WTC11 (cell line): ENCODE results near the gene FUBP3. TPM values are rescaled to one million over a fixed set of nuclear protein-coding genes. Genes with fewer than 3 reads are reported as not detected.

Source experiments
- ATAC-seq: fragments of 200-7000 bp; cut with Tn5 transposase; 2 replicates; pipeline ENCODE4 v1.10.0; 2021; ENCODE audit warnings: mild to moderate bottlenecking, moderate library complexity
- CTCF ChIA-PET: fragments of 300-600 bp; sonication (Branson Sonifier 250); formaldehyde crosslinking; loops from one replicate; lab custom pipeline; 2021; ENCODE audit warnings: antibody characterized with exemption; lab: Charles Lee
- POLR2A ChIA-PET: fragments of 350-600 bp; sonication (Branson Sonifier 250); formaldehyde crosslinking; loops from one replicate; lab custom pipeline; 2021; ENCODE audit warnings: antibody characterized with exemption; lab: Charles Lee
- DNase-seq: peaks from one replicate; pipeline ENCODE4 v3.0.0; 2021; ENCODE audit warnings: low spot score
- H3K27ac Mint-ChIP-seq: 2 replicates; pipeline ENCODE4 v1.8.0; 2021; ENCODE audit warnings: mixed read lengths
- H3K27me3 Mint-ChIP-seq: 2 replicates; pipeline ENCODE4 v1.8.0; 2021; ENCODE audit warnings: low read depth, mild to moderate bottlenecking, moderate library complexity, mixed read lengths
- H3K36me3 Mint-ChIP-seq: 2 replicates; pipeline ENCODE4 v1.8.0; 2021; ENCODE audit warnings: mixed read lengths
- H3K4me1 Mint-ChIP-seq: 2 replicates; pipeline ENCODE4 v1.8.0; 2022; ENCODE audit warnings: mixed read lengths
- H3K4me3 Mint-ChIP-seq: 2 replicates; pipeline ENCODE4 v1.8.0; 2021; ENCODE audit warnings: mild to moderate bottlenecking, moderate library complexity, mixed read lengths
- H3K9me3 Mint-ChIP-seq: 2 replicates; pipeline ENCODE4 v1.8.0; 2021; ENCODE audit warnings: mixed read lengths
- AFF4 ChIP-seq: sonication (generic); formaldehyde crosslinking; IDR thresholded peaks from 2 replicates; pipeline ENCODE4 v1.8.1; 2023; ENCODE audit warnings: mild to moderate bottlenecking, missing genetic modification reagents, borderline replicate concordance
- CTCF ChIP-seq: fragments of 200-600 bp; IDR thresholded peaks from 2 replicates; pipeline ENCODE4 v1.8.0; 2022; ENCODE audit warnings: antibody characterized with exemption
- E2F4 ChIP-seq: sonication (generic); formaldehyde crosslinking; IDR thresholded peaks from 2 replicates; pipeline ENCODE4 v1.8.1; 2022; ENCODE audit warnings: low read depth, mild to moderate bottlenecking, moderate library complexity, missing genetic modification reagents, borderline replicate concordance
- IRF1 ChIP-seq: sonication (generic); formaldehyde crosslinking; IDR thresholded peaks from 2 replicates; pipeline ENCODE4 v1.8.0; 2023; ENCODE audit warnings: missing genetic modification reagents
- KAT7 ChIP-seq: sonication (generic); formaldehyde crosslinking; IDR thresholded peaks from 2 replicates; pipeline ENCODE4 v1.8.1; 2023; ENCODE audit warnings: missing genetic modification reagents, mild to moderate bottlenecking, borderline replicate concordance
- MYBL2 ChIP-seq: sonication (generic); formaldehyde crosslinking; IDR thresholded peaks from 2 replicates; pipeline ENCODE4 v1.8.1; 2023; ENCODE audit warnings: mild to moderate bottlenecking, moderate library complexity, missing genetic modification reagents
- NR1H2 ChIP-seq: sonication (generic); formaldehyde crosslinking; IDR thresholded peaks from 2 replicates; pipeline ENCODE4 v1.9.0; 2021; ENCODE audit warnings: mild to moderate bottlenecking, moderate library complexity, missing genetic modification reagents
- NR2C2 ChIP-seq: sonication (generic); formaldehyde crosslinking; IDR thresholded peaks from 2 replicates; pipeline ENCODE4 v1.8.0; 2022; ENCODE audit warnings: mild to moderate bottlenecking, missing genetic modification reagents
- NR3C1 ChIP-seq: sonication (generic); formaldehyde crosslinking; conservative IDR thresholded peaks from 2 replicates; pipeline ENCODE4 v1.8.1; 2023; ENCODE audit warnings: low read depth, mild to moderate bottlenecking, missing genetic modification reagents
- SMAD3 ChIP-seq: sonication (generic); formaldehyde crosslinking; IDR thresholded peaks from 2 replicates; pipeline ENCODE4 v1.8.0; 2022; ENCODE audit warnings: missing genetic modification reagents, mild to moderate bottlenecking, borderline replicate concordance
- STAT6 ChIP-seq: sonication (generic); formaldehyde crosslinking; conservative IDR thresholded peaks from 2 replicates; pipeline ENCODE4 v1.8.1; 2023; ENCODE audit warnings: mild to moderate bottlenecking, low read depth, missing genetic modification reagents, moderate library complexity
- TP53 ChIP-seq: sonication (generic); formaldehyde crosslinking; IDR thresholded peaks from 2 replicates; pipeline ENCODE4 v1.8.1; 2023; ENCODE audit warnings: mild to moderate bottlenecking, missing genetic modification reagents
- ZBTB43 ChIP-seq: sonication (generic); formaldehyde crosslinking; IDR thresholded peaks from 2 replicates; pipeline ENCODE4 v1.8.1; 2023; ENCODE audit warnings: mild to moderate bottlenecking, missing genetic modification reagents
- ZNF219 ChIP-seq: sonication (generic); formaldehyde crosslinking; IDR thresholded peaks from 2 replicates; pipeline ENCODE4 v1.8.0; 2023; ENCODE audit warnings: missing genetic modification reagents, mild to moderate bottlenecking, borderline replicate concordance
- ZNF281 ChIP-seq: sonication (generic); formaldehyde crosslinking; IDR thresholded peaks from 2 replicates; pipeline ENCODE4 v1.8.0; 2023; ENCODE audit warnings: mild to moderate bottlenecking, missing genetic modification reagents
- ZNF416 ChIP-seq: fragments of 250-450 bp; sonication (Bioruptor Pico); IDR thresholded peaks from 2 replicates; pipeline ENCODE4 v1.9.0; 2021; ENCODE audit warnings: mild to moderate bottlenecking, inconsistent platforms
- ZNF425 ChIP-seq: fragments of 250-450 bp; sonication (Bioruptor Pico); conservative IDR thresholded peaks from 2 replicates; pipeline ENCODE4 v1.9.0; 2021; ENCODE audit warnings: mild to moderate bottlenecking
- total RNA-seq: library from RNA; stranded (reverse); gene quantifications from 3 replicates; pipeline ENCODE4 v1.2.3, GENCODE V29; 2021

Gene FUBP3
- total RNA-seq, 1 experiment from 2014 or later: 83.0 TPM

GRCh38 chr9:130608554-130609134, 29.3 kb downstream of the FUBP3 start:
- POLR2A ChIA-PET: no interaction called here
- peaks cover 6% of the 10 kb centered on the region for H3K4me1 Mint-ChIP-seq
- CTCF ChIA-PET: interaction anchor here (0.6 to 1.5 kb wide), 3 partner anchors 73 to 696 kb away, joined by 3 to 4 read pairs (median 3); no protein-coding TSS in a partner anchor
- H3K4me3 Mint-ChIP-seq: no peak overlapping the region
- H3K27me3 Mint-ChIP-seq: no peaks in the 10 kb centered on the region
- H3K36me3 Mint-ChIP-seq: peaks cover 18% of the 10 kb centered on the region
- no peaks in the 10 kb centered on the region for H3K9me3 Mint-ChIP-seq
- H3K27ac Mint-ChIP-seq: peak overlapping the region; percentile 59
- no peak for TF ChIP-seq STAT6
- no peak for TF ChIP-seq KAT7 (CRISPR knock-in tag)
- TF ChIP-seq ZNF219 (CRISPR knock-in tag): no peak
- no peak for TF ChIP-seq NR2C2 (CRISPR knock-in tag)
- no peak for TF ChIP-seq SMAD3 (CRISPR knock-in tag)
- ATAC-seq: no peak
- DNase-seq: no peak

GRCh38 chr9:130609163-130609562, 29.8 kb downstream of the FUBP3 start:
- H3K4me3 Mint-ChIP-seq: no peak overlapping the region
- ChIA-PET POLR2A (no interaction called here), CTCF (interaction anchor here (0.6 to 1.5 kb wide), 3 partner anchors 73 to 697 kb away, joined by 3 to 4 read pairs (median 3); no protein-coding TSS in a partner anchor)
- no peak for ATAC-seq
- peak overlapping the region; percentile 59 for H3K27ac Mint-ChIP-seq
- H3K27me3 Mint-ChIP-seq: no peaks in the 10 kb centered on the region
- H3K36me3 Mint-ChIP-seq: peaks cover 16% of the 10 kb centered on the region
- no peaks in the 10 kb centered on the region for H3K9me3 Mint-ChIP-seq
- peaks cover 6% of the 10 kb centered on the region for H3K4me1 Mint-ChIP-seq
- no peak for DNase-seq
- TF ChIP-seq ZBTB43 (CRISPR knock-in tag): no peak
- TF ChIP-seq ZNF281 (CRISPR knock-in tag): no peak
- no peak for TF ChIP-seq E2F4 (CRISPR knock-in tag)
- no peak for TF ChIP-seq AFF4 (CRISPR knock-in tag)
- no peak for TF ChIP-seq IRF1 (CRISPR knock-in tag)
- TF ChIP-seq CTCF: no peak
- TF ChIP-seq NR1H2 (CRISPR knock-in tag): no peak
- no peak for TF ChIP-seq NR3C1 (CRISPR knock-in tag)
- TF ChIP-seq TP53: no peak
- no peak for TF ChIP-seq MYBL2 (CRISPR knock-in tag)
- TF ChIP-seq ZNF425: no peak
- TF ChIP-seq ZNF416 (CRISPR knock-in tag): no peak
